ENCODE results near the gene RPL13. TPM values are rescaled to one million over a fixed set of nuclear protein-coding genes. Genes with fewer than 3 reads are reported as not detected.

The RPL13 gene
- total and polyA plus RNA-seq, 2 of the 8 experiments (the other 6 are each of a cell fraction or from before 2014, with no cell fraction given) = 2,162 to 7,384 TPM

DNA sequence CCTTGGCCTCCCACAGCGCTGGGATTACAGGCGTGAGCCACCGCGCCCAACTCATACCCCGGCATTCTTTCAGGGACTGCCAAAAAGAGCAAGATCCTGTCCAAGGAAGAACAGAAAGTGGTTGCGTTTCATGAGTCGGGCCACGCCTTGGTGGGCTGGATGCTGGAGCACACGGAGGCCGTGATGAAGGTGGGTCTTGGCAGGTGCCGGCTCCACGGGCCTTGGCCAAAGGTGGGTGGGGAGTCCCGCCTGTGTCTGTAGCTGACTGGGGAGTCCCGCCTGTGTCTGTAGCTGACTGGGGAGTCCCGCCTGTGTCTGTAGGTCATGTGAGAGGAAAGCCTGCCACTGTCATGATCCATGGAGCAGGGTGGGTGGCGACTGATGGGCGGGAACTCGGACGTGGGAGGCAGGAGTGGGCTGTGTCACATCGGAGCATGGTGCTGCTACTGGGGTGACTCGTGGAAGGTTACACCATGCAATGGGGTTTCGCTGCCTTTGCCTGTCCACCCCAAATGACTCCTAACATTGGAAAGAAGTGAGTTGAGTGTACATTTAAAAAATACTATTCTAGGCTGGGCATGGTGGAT is 10.0 kb upstream of the RPL13 start:
- no peak overlapping the region for H2BK12ac ChIP-seq (ENCODE audit: low read depth, low read length)
- H3K18ac ChIP-seq (ENCODE audit: extremely low read depth, low read length) = no peak overlapping the region
- H3K4ac ChIP-seq (replicated peaks; ENCODE audit: insufficient read length, low read depth, low read length) = no peak overlapping the region
- no peaks in the 10 kb centered on the region; the same call in 1 of the 2 replicates for H3K79me1 ChIP-seq (ENCODE audit: low read depth, low read length)
- no peak overlapping the region for H3K23ac ChIP-seq (ENCODE audit: insufficient read length)
- H3K9me3 ChIP-seq (ENCODE audit: insufficient read depth in 2 of 2, low read depth in 1 of 2, low read length in 1 of 2) = no peaks in the 10 kb centered on the region
- H2AFZ ChIP-seq (ENCODE audit: low read length) = no peak overlapping the region
- H3K79me2 ChIP-seq (ENCODE audit: control insufficient read depth in 1 of 2, insufficient read depth in 2 of 2, low read length in 2 of 2) = no peaks in the 10 kb centered on the region
- H2BK20ac ChIP-seq (ENCODE audit: low read length) = no peak overlapping the region
- no peak overlapping the region for H3K4me2 ChIP-seq (ENCODE audit: insufficient read depth in 1 of 2, low read depth in 2 of 2, low read length in 2 of 2)
- WGBS, 2 experiments (ENCODE audit: extremely low coverage in 1 of 2, insufficient coverage in 1 of 2, insufficient read length in 1 of 2, insufficient replicate concordance in 2 of 2, low coverage in 1 of 2, low lambda C conversion rate in 2 of 2, missing lambda C conversion rate in 1 of 2) = 94% methylated on average over 22 of the region's 22 CpGs; no CpG with 5 or more reads in 1 of the 2 experiments
- peaks cover 0 to 12% of the 10 kb centered on the region in 2 experiments for H4K20me1 ChIP-seq (replicated peaks in 1 of 2; ENCODE audit: control insufficient read depth in 1 of 2, insufficient read depth in 2 of 2, low read length in 2 of 2)
- no peak overlapping the region for H4K8ac ChIP-seq (ENCODE audit: extremely low read depth, insufficient read depth, low read length)
- no peak overlapping the region for H3K9ac ChIP-seq (replicated peaks in 1 of 4; ENCODE audit: extremely low read depth in 1 of 4, low read depth in 3 of 4, low read length in 3 of 4)
- no peaks in the 10 kb centered on the region for H3K27me3 ChIP-seq (replicated peaks in 1 of 4; ENCODE audit: control insufficient read depth in 3 of 4, extremely low read depth in 1 of 4, insufficient read depth in 3 of 4, low read length in 3 of 4)
- no peak overlapping the region for H2BK120ac ChIP-seq (replicated peaks; ENCODE audit: low read depth, low read length)
- no peak overlapping the region for H4K5ac ChIP-seq (ENCODE audit: insufficient read length, low read depth, low read length)
- no peak overlapping the region for H3K56ac ChIP-seq (replicated peaks; ENCODE audit: insufficient read length, low read depth, low read length)
- ChIA-PET POLR2A (ENCODE audit: partially characterized antibody) (interaction anchor here (1.0 to 6.5 kb wide), 6 partner anchors 9 to 540 kb away, joined by 3 to 63 read pairs (median 6); no protein-coding TSS in a partner anchor), CTCF (ENCODE audit: partially characterized antibody) (interaction anchor here (1.4 to 2.5 kb wide), 5 partner anchors 8 to 41 kb away, joined by 3 to 15 read pairs (median 7); no protein-coding TSS in a partner anchor)
- no peak overlapping the region for H3K4me3 ChIP-seq (ENCODE audit: extremely low read depth in 1 of 4, insufficient read depth in 2 of 4, low read depth in 3 of 4, low read length in 4 of 4)
- no peak overlapping the region for H3K14ac ChIP-seq (ENCODE audit: insufficient read length)
- H3K4me1 ChIP-seq (replicated peaks in 1 of 4; ENCODE audit: control insufficient read depth in 3 of 4, insufficient read depth in 4 of 4, low read length in 3 of 4) = no peaks in the 10 kb centered on the region
- FAIRE-seq = no peak
- no peak overlapping the region for H4K91ac ChIP-seq (replicated peaks; ENCODE audit: insufficient read length, low read length)
- no peaks in the 10 kb centered on the region for H3K23me2 ChIP-seq (ENCODE audit: low read depth, low read length)
- TF ChIP-seq KDM4A (IDR thresholded peaks at IDR 0.05; ENCODE audit: low read depth, low read length, severe bottlenecking) = no peak
- TF ChIP-seq HDAC6 (IDR thresholded peaks at IDR 0.05; ENCODE audit: low read depth, low read length) = no peak
- TF ChIP-seq NANOG (IDR thresholded peaks at IDR 0.05; ENCODE audit: insufficient read depth, low read depth, low read length, poor library complexity, severe bottlenecking) = no peak
- TF ChIP-seq YY1 (IDR thresholded peaks at IDR 0.05; ENCODE audit: low read depth, low read length) = no peak
- no peak for TF ChIP-seq SP2 (IDR thresholded peaks at IDR 0.05; ENCODE audit: low read length)
- no peak overlapping the region for H2BK5ac ChIP-seq (ENCODE audit: low read depth, low read length)
- no peak overlapping the region for H3K27ac ChIP-seq (ENCODE audit: low read depth, low read length)
- DNase-seq (ENCODE audit: low read depth in 1 of 2, low spot score in 2 of 2) = no peak
- H2AK5ac ChIP-seq (ENCODE audit: low read depth, low read length) = no peak overlapping the region
- no peak overlapping the region for H2BK15ac ChIP-seq (ENCODE audit: low read length)
- peaks cover 12 to 50% (median 40%) of the 10 kb centered on the region in 4 experiments for H3K36me3 ChIP-seq (ENCODE audit: control insufficient read depth in 2 of 4, insufficient read depth in 4 of 4, low read length in 3 of 4)

Data from H1 (cell line).